Fibroblast of pulmonary artery (primary cell): Measurements from ENCODE around the gene ABCC5.

Source experiments
- DNase-seq: peaks from one replicate; pipeline ENCODE4 v3.0.0-alpha.2; 2010; ENCODE audit warnings: low read depth
- H3K4me3 ChIP-seq: replicated peaks from 2 replicates; pipeline ENCODE4 v1.5.1; 2011; ENCODE audit warnings: low read depth, mild to moderate bottlenecking, control low read depth, low read length, moderate library complexity
- TF ChIP-seq, protein P1 (sequence below): IDR thresholded peaks from 2 replicates; pipeline ENCODE4 v1.5.1; 2011; ENCODE audit warnings: mild to moderate bottlenecking, control low read depth, low read length, inconsistent platforms; ENCODE audit errors: missing control alignments

ABCC5 gene

DNA sequence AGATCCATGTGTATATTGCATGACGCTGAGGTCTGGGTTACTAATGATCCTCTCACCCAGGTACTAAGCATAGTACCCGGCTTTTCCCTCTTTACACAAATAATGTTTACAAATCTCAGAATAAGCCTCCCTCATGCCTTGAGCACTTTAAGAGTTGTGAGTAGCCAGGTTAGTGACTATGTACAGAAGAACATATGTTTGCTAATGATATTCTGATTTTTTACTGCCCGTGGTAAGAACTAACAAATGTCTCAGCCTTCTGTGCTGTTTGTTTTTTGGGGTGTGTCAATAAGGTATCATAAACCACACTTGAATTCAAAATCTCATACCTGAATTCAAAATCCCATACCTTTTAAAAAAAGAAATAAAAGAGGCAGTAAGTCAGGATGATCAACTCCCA lies 59.5 kb downstream of the ABCC5 start:
- TF ChIP-seq, protein P1, sequence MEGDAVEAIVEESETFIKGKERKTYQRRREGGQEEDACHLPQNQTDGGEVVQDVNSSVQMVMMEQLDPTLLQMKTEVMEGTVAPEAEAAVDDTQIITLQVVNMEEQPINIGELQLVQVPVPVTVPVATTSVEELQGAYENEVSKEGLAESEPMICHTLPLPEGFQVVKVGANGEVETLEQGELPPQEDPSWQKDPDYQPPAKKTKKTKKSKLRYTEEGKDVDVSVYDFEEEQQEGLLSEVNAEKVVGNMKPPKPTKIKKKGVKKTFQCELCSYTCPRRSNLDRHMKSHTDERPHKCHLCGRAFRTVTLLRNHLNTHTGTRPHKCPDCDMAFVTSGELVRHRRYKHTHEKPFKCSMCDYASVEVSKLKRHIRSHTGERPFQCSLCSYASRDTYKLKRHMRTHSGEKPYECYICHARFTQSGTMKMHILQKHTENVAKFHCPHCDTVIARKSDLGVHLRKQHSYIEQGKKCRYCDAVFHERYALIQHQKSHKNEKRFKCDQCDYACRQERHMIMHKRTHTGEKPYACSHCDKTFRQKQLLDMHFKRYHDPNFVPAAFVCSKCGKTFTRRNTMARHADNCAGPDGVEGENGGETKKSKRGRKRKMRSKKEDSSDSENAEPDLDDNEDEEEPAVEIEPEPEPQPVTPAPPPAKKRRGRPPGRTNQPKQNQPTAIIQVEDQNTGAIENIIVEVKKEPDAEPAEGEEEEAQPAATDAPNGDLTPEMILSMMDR: no peak
- no peak overlapping the region for H3K4me3 ChIP-seq
- DNase-seq: no peak

DNA sequence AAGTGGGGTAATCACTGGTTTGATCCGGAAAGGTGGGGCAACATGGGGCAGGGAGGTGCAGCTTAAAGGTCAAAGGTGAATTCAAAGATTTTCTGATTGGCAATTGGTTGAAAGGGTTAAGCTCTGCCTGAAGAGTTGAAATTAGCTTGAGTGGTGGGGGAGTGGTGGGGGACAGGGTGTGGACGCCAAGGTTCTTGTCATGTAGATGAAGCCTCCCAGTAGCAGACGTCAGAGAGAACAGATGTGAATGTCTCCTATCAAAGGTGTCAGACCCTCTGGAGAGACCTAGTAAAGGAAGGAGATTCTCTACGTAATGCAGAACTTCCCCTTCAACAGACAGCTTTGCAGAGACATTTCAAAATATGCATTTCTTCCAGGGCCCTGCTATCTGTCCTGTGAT lies 62.8 kb downstream of the ABCC5 start:
- TF ChIP-seq, protein P1: no peak
- DNase-seq: no peak
- H3K4me3 ChIP-seq: no peak overlapping the region

DNA sequence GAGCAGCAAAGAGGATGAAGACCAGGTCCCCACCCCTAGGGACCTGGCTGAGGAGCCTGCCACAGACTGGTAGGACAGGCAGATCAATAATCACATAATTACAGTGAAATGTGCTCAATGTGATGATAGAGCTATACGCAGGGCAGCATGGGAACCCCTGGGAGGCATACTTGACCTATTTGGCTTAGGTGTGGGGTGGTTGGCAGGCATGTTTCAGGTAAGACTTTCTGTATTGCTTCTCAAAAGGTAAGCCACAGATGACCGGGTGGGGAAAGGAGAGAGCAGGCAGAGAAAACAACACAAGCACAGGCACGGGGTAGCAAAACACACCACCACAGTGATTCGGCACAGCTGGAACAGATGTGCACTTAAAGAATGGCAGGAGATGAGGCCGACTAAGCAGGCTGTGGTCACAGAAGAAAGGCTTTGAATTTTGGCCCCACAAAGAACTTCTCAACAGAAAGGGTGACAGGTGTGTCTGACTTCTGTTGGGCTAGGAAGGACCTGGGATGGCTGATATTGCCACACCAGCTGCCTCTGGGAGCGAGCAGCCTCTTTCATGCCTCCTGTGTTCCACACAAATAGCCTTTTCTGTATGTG lies 64.1 kb downstream of the ABCC5 start:
- DNase-seq: no peak
- no peak overlapping the region for H3K4me3 ChIP-seq
- TF ChIP-seq, protein P1: no peak

DNA sequence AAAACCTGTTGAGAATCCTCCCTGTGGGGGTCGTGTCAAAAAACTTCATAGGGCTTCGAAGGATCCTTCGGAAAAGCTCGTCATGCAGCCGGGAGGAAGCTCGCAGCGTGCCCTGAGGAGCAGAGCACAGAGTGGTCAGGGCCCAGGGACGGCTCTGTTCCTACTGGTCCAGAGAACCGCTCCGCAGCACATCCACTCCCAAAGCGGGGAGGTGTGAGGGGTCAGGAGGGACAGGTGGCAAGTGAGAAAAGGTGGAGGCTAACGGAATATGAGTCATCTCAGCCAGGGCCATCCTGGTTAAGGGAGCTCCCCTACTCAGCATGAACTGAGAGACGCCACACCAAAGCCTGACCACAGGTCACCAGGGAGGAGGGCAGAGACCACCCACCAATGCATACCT lies 66.2 kb downstream of the ABCC5 start:
- no peak for DNase-seq
- TF ChIP-seq, protein P1: no peak
- H3K4me3 ChIP-seq: no peak overlapping the region

DNA sequence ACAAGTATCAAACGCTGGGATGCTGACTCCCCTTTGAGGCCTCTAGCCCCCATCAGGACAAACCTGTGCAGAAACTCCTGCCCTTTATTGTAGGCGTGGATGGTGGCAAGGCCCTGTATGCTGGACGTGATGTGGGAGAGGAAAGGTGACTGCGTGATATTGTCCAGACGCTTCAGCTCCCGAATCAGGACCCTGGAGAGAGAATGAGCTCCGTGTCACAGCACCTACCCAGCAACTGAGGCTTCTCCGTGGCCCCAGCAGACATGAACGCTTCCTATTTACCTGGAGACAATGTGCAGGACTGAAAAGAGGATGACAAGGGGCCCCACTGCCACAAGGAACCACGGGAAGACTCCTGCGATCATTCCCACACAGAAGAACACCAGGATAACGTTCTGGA lies 68.0 kb downstream of the ABCC5 start:
- TF ChIP-seq, protein P1: no peak

DNA sequence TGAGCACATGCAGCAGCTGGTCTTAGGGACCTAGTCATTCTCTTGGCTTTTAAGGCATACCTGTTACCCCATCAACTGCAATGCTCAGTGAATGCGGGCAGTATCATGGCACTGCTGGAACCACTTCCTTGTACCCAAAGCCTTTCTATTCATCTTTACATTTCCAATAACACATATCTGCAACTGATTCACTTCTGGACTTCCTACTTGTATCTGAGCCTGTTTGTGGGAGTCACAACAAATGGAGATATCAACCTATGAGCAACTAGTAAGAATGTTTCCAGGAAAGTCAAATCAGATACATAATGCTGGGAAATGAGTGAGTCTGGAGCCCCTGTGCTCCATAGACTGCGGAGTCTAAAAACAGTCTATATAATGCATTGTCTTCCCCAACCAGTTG lies 71.6 kb downstream of the ABCC5 start:
- TF ChIP-seq, protein P1: no peak
- DNase-seq: no peak
- no peak overlapping the region for H3K4me3 ChIP-seq

More for the DNA sequence above, 68.0 kb downstream of the ABCC5 start:
- no peak for DNase-seq
- H3K4me3 ChIP-seq: no peak overlapping the region

DNA sequence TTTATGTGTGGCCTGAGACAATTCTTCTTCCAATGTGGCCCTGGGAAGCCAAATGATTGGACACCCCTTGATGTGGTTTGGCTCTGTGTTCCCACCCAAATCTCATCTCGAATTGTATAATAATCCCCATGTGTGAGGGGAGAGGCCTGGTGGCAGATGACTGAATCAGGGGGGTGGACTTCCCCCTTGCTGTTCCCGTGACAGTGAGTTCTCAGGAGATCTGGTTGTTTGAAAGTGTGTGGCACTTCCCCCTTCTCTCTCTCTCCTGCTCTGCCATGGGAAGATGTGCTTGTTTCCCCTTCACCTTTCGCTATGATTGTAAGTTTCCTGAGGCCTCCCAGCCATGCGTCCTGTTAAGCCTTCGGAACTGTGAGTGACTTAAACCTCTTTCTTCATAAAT lies 72.9 kb downstream of the ABCC5 start:
- TF ChIP-seq, protein P1: no peak
- H3K4me3 ChIP-seq: no peak overlapping the region
- no peak for DNase-seq
